GM21619 (cell line): Measurements from ENCODE around the gene DPEP3.
"Not testable (repeated sequence)": the region's sequence is repeated elsewhere in the genome, so short reads cannot be mapped to it uniquely, and the experiment has no call there.

Experiments used
- ATAC-seq: cut with Tn5 transposase; IDR thresholded peaks from one replicate; pipeline ENCODE4 v1.9.1; 2021; ENCODE audit not compliant: unreplicated experiment

The DPEP3 gene

GRCh38 chr16:67946128-67946569, 34.1 kb downstream of the DPEP3 start:
- ATAC-seq, result no peak

- no peak for ATAC-seq
These were observed 34.8 kb downstream of the DPEP3 start for GRCh38 chr16:67945392-67945933.

- no peak for ATAC-seq
These were observed 35.5 kb downstream of the DPEP3 start for GRCh38 chr16:67944690-67945391.

- no peak for ATAC-seq
These were observed 36.4 kb downstream of the DPEP3 start, which contains the start of gene LCAT for GRCh38 chr16:67943619-67944504. LCAT (minus strand) TSS chr16:67944120; CDS start chr16:67944101, 19 bp downstream.

GRCh38 chr16:67943256-67943618, 37.1 kb downstream of the DPEP3 start:
- no peak for ATAC-seq

- no peak for ATAC-seq
These were observed 37.6 kb downstream of the DPEP3 start for GRCh38 chr16:67942510-67943255.

- ATAC-seq, result no peak
These were observed 38.1 kb downstream of the DPEP3 start for GRCh38 chr16:67942200-67942509.

GRCh38 chr16:67941469-67942199, 38.7 kb downstream of the DPEP3 start:
- no peak for ATAC-seq

GRCh38 chr16:67940446-67941089, 39.7 kb downstream of the DPEP3 start:
- ATAC-seq, result no peak

- no peak for ATAC-seq
These were observed 40.5 kb downstream of the DPEP3 start for GRCh38 chr16:67939507-67940445.

GRCh38 chr16:67937713-67938112, 42.6 kb downstream of the DPEP3 start:
- not testable (repeated sequence) for ATAC-seq

GRCh38 chr16:67936880-67937605, 43.3 kb downstream of the DPEP3 start:
- peak; percentile 46 for ATAC-seq

- ATAC-seq, result no peak
These were observed 44.0 kb downstream of the DPEP3 start, which contains the start of gene PSMB10 for GRCh38 chr16:67936124-67936879. PSMB10 (minus strand) TSS chr16:67936850; CDS start chr16:67936749, 101 bp downstream.

- peak; percentile 89 for ATAC-seq
These were observed 44.7 kb downstream of the DPEP3 start for GRCh38 chr16:67935402-67936123.

- no peak for ATAC-seq
These were observed 45.2 kb downstream of the DPEP3 start for GRCh38 chr16:67935101-67935401.

- no peak for ATAC-seq
These were observed 45.8 kb downstream of the DPEP3 start for GRCh38 chr16:67934306-67935100.
